MM.1S (cell line): Measurements from ENCODE around the gene EXOC4.

ENCODE experiments used
- DNase-seq: peaks from one replicate; pipeline ENCODE4 v3.0.0-alpha.2; 2015
- H2AFZ ChIP-seq: fragments of 300-600 bp; sonication (generic); 2 replicates; pipeline ENCODE4 v1.6.0; 2016; ENCODE audit warnings: antibody characterized with exemption, low read length
- H3F3A ChIP-seq: fragments of 300-600 bp; sonication (generic); 2 replicates; pipeline ENCODE4 v1.6.1; 2016; ENCODE audit warnings: mild to moderate bottlenecking, antibody characterized with exemption, low read length, moderate library complexity, mixed read lengths; ENCODE audit not compliant: insufficient read depth
- H3K27ac ChIP-seq: fragments of 300-600 bp; sonication (generic); 2 replicates; pipeline ENCODE4 v1.5.1; 2016; ENCODE audit warnings: mild to moderate bottlenecking, low read length
- H3K27me3 ChIP-seq: fragments of 300-600 bp; sonication (generic); replicated peaks from 2 replicates; pipeline ENCODE4 v1.6.0; 2016; ENCODE audit warnings: low read length; ENCODE audit not compliant: insufficient read depth
- H3K36me3 ChIP-seq: fragments of 300-600 bp; sonication (generic); replicated peaks from 2 replicates; pipeline ENCODE4 v1.6.1; 2016; ENCODE audit warnings: mild to moderate bottlenecking, low read length, mixed read lengths; ENCODE audit not compliant: insufficient read depth
- H3K4me1 ChIP-seq: fragments of 300-600 bp; sonication (generic); 2 replicates; pipeline ENCODE4 v1.6.1; 2016; ENCODE audit warnings: low read length, mixed read lengths
- H3K4me2 ChIP-seq: fragments of 300-600 bp; sonication (generic); 2 replicates; pipeline ENCODE4 v1.6.0; 2016; ENCODE audit warnings: low read depth, low read length
- H3K4me3 ChIP-seq: fragments of 300-600 bp; sonication (generic); 2 replicates; pipeline ENCODE4 v1.5.1; 2016; ENCODE audit warnings: low read length, mixed read lengths
- H3K79me2 ChIP-seq: fragments of 300-600 bp; sonication (generic); 2 replicates; pipeline ENCODE4 v1.6.1; 2016; ENCODE audit warnings: mixed run types, low read length, mixed read lengths
- H3K9ac ChIP-seq: fragments of 300-600 bp; sonication (generic); 2 replicates; pipeline ENCODE4 v1.6.1; 2016; ENCODE audit warnings: low read length, mixed read lengths
- H3K9me2 ChIP-seq: fragments of 300-600 bp; sonication (generic); replicated peaks from 2 replicates; pipeline ENCODE4 v1.6.1; 2016; ENCODE audit warnings: mild to moderate bottlenecking, low read length, mixed read lengths; ENCODE audit not compliant: insufficient read depth
- H3K9me3 ChIP-seq: fragments of 300-600 bp; sonication (generic); replicated peaks from 2 replicates; pipeline ENCODE4 v1.6.1; 2016; ENCODE audit warnings: mild to moderate bottlenecking, low read length, mixed read lengths; ENCODE audit not compliant: insufficient read depth
- H4K20me1 ChIP-seq: fragments of 300-600 bp; sonication (generic); 2 replicates; pipeline ENCODE4 v1.6.1; 2016; ENCODE audit warnings: mild to moderate bottlenecking, low read length, moderate library complexity, mixed read lengths; ENCODE audit not compliant: insufficient read depth
- EZH2 ChIP-seq: fragments of 300-600 bp; sonication (generic); optimal IDR thresholded peaks from 2 replicates; pipeline ENCODE3; 2017; ENCODE audit warnings: low read depth, mild to moderate bottlenecking, antibody characterized with exemption, low read length, mixed read lengths
- EZH2phosphoT487 ChIP-seq: fragments of 300-600 bp; sonication (generic); IDR thresholded peaks from 2 replicates; pipeline ENCODE4 v1.6.1; 2018; ENCODE audit warnings: antibody characterized with exemption, low read length
- TF ChIP-seq, protein P1 (sequence below): fragments of 300-600 bp; sonication (generic); IDR thresholded peaks from 2 replicates; pipeline ENCODE4 v1.5.1; 2016; ENCODE audit warnings: antibody characterized with exemption, low read length, mixed read lengths

Gene EXOC4

DNA sequence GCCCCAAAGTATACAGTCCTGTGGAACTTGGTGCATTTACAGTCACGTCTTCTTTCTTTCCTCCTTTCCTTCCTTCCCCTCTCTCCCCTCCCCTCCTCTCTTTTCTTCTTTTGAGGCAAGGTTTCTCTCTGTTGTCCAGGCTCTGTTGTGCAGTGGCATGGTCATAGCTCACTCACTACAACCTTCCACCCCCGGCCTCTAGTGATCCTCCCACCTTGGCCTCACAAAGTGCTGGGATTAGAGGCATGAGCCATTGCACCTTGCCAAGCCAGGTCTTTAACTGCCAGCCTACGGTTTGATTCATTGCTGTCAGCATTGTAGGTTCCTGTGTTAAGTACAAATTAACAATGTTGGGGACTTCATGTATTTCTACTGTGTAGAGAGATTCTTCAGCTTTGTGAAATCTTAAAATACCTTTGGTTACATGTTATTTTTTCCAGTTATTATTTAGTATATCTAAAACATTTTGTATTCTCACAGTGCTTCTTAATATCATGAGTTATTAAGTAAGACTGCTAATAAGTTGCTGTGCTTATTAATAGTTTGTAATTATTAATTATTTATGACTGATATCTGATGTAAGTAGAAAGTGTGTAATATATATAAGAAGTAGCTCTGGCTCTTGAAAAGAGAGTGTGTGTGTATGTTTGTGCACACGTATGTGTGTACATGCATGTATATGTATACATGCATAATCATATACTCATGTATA lies 320.8 kb downstream of the EXOC4 start:
- DNase-seq, result no peak

DNA sequence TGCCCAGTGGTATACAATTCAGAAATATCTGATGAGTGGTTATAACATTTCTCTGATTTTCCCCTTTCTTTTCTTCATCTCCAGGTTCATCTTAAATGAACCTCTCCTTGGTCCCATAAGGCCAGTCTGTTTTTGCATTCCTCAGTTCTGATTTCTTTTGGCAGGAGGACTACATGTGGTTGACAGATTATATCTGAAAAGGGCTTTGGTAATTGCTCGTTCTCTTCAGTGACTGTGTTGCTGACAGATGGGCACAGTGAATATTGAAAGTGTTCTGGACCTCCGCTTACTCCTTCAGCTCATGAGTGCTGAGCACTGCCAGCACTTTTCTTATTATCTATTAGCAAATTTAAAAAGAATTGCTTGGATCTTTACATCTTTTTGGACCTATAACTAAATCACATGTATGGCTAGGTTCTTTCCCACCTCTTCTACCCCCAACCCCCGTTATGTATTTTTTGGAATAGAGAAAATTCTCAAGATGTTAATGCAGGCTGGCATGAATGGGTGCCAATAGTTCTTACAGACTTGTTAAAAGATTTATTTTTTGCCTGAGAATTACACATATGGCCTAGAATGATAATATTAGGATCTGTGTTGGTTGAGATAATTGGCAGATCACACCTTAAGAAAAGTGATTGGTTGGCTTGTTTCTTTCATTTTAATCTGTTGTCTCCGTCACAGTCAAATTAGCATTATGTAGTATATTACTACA lies 323.0 kb downstream of the EXOC4 start:
- no peak for DNase-seq
- no peak for TF ChIP-seq EZH2phosphoT487
- no peak for TF ChIP-seq EZH2
- TF ChIP-seq, protein P1, sequence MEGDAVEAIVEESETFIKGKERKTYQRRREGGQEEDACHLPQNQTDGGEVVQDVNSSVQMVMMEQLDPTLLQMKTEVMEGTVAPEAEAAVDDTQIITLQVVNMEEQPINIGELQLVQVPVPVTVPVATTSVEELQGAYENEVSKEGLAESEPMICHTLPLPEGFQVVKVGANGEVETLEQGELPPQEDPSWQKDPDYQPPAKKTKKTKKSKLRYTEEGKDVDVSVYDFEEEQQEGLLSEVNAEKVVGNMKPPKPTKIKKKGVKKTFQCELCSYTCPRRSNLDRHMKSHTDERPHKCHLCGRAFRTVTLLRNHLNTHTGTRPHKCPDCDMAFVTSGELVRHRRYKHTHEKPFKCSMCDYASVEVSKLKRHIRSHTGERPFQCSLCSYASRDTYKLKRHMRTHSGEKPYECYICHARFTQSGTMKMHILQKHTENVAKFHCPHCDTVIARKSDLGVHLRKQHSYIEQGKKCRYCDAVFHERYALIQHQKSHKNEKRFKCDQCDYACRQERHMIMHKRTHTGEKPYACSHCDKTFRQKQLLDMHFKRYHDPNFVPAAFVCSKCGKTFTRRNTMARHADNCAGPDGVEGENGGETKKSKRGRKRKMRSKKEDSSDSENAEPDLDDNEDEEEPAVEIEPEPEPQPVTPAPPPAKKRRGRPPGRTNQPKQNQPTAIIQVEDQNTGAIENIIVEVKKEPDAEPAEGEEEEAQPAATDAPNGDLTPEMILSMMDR, result no peak
- Histone ChIP-seq H3K4me2 (no peak overlapping the region), H3K27ac (no peak overlapping the region), H4K20me1 (no peaks in the 10 kb centered on the region), H3K9ac (no peak overlapping the region), H2AFZ (no peak overlapping the region), H3K4me1 (peaks cover 9% of the 10 kb centered on the region), H3K4me3 (no peak overlapping the region), H3K36me3 (no peaks in the 10 kb centered on the region), H3F3A (no peaks in the 10 kb centered on the region), H3K9me3 (no peaks in the 10 kb centered on the region), H3K79me2 (no peaks in the 10 kb centered on the region), H3K27me3 (no peaks in the 10 kb centered on the region), H3K9me2 (no peaks in the 10 kb centered on the region)

More for the DNA sequence above, 320.8 kb downstream of the EXOC4 start:
- no peaks in the 10 kb centered on the region for H3K36me3 ChIP-seq
- H3K27me3 ChIP-seq, result no peaks in the 10 kb centered on the region
- H3K79me2 ChIP-seq, result no peaks in the 10 kb centered on the region
- no peak overlapping the region for H3K4me2 ChIP-seq
- no peak overlapping the region for H2AFZ ChIP-seq
- peaks cover 9% of the 10 kb centered on the region for H3K4me1 ChIP-seq
- no peak overlapping the region for H3K9ac ChIP-seq
- H3K9me3 ChIP-seq, result no peaks in the 10 kb centered on the region
- no peaks in the 10 kb centered on the region for H3K9me2 ChIP-seq
- H3F3A ChIP-seq, result no peaks in the 10 kb centered on the region
- H3K27ac ChIP-seq, result no peak overlapping the region
- no peaks in the 10 kb centered on the region for H4K20me1 ChIP-seq
- no peak overlapping the region for H3K4me3 ChIP-seq
- TF ChIP-seq EZH2, result no peak

DNA sequence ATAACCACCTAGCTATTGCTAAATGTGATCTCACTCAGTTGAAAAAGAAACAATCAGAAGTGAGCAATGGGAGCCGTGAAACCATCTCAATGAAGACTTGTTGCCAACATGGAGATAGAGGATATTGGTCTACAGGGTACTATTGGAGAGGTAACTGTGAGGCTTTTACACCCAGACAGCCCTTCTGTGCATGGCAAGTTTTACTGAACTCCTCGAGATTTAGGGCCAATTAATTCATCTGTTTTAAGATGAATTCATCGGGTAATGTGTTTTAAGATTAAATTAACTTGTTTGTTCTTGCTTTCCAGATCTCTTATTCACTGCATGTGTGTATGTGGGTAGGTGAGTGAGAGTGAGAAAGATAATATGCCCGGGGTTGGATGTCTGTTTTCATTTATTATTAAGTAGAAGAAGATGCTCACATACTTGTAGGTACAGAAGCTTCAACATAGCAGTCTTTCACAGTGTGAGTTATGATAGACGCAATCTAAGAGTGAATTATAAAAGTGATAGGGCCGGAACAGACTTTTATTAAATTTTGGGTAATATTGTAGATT lies 323.8 kb downstream of the EXOC4 start:
- no peak overlapping the region for H3K4me3 ChIP-seq
- no peak overlapping the region for H3K9ac ChIP-seq
- H3F3A ChIP-seq, result no peaks in the 10 kb centered on the region
- no peak overlapping the region for H3K4me2 ChIP-seq
- no peaks in the 10 kb centered on the region for H4K20me1 ChIP-seq
- no peaks in the 10 kb centered on the region for H3K9me2 ChIP-seq
- H3K27ac ChIP-seq, result no peak overlapping the region
- H3K36me3 ChIP-seq, result no peaks in the 10 kb centered on the region
- no peaks in the 10 kb centered on the region for H3K79me2 ChIP-seq
- H3K9me3 ChIP-seq, result no peaks in the 10 kb centered on the region
- TF ChIP-seq EZH2, result no peak
- no peak for TF ChIP-seq EZH2phosphoT487
- TF ChIP-seq, protein P1, result no peak
- no peaks in the 10 kb centered on the region for H3K27me3 ChIP-seq
- peaks cover 9% of the 10 kb centered on the region for H3K4me1 ChIP-seq
- H2AFZ ChIP-seq, result no peak overlapping the region
- no peak for DNase-seq
